Pulmonary artery endothelial cell (primary cell): ENCODE results near the gene GALNT15. TPM values are rescaled to one million over a fixed set of nuclear protein-coding genes. Genes with fewer than 3 reads are reported as not detected.
A peak's percentile ranks its signal among the peaks of the same experiment; 100 is the strongest.

Experiments
- DNase-seq: peaks from one replicate; pipeline ENCODE4 v3.0.0-alpha.2; 2011; ENCODE audit warnings: low read depth, low spot score
- total RNA-seq: library from RNA; depleted of rRNA; stranded (reverse); fragments of >200 nt; gene quantifications from 2 replicates; pipeline ENCODE4 v1.2.3, GENCODE V29; 2014

GALNT15 gene
- total RNA-seq, 1 donor from 2014 or later, result 18.8 TPM

DNA sequence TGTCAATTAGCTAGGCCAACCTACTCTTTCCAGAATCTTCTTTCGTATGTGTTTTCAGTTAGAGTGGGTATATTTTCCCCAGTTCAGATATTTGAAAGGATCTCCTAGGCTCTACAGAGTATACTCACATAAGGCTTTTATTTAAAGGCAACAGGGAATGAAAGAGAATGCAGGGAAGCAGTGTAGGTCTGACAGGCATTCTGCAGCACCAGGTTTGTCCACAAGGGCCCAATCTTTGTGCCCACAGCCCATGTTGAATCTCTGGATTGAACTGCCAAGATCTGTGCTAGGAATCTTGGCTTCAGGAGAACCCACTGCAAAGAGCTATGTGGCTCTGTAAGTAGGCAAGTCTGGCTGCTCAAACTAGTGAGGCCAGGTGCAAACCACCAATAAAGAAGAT lies 24.2 kb upstream of the GALNT15 start:
- no peak for DNase-seq

DNA sequence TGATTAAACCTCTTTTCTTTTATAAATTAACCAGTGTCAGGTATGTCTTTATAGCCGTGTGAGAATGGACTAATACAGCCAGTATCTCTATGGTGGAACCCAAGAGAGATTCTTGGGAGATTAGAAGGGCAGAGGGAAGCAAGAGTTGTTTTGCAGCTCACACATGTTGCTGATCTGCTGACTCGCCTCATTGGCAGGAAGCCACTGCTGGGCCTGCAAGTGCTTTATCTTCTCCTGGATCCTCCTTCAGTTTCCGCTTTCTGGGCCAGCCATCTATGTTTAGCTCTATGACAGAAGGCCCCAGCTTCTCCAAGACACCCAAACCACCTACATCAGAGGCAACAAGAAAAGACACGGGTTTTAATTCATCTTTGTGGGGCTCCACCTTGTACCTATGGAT lies 23.4 kb upstream of the GALNT15 start:
- DNase-seq, result no peak

DNA sequence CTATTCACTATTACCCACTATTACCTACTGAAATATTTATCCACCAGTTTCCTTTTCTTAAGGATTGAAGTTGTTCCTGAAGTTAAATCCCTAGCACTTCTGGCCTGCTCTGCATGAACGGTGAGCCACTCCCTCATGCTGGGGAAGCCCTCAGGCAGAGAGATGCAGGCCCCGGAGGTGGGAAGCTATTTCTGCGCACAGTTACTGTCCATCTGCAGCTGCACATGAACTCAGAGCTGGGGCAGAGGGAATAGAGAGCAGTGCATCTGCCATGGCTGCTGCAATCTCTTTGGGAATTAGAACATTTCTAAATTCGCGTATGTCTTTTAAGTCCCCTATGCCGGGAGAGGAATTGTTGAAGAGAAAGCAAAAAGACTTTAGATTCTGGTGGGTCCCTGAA lies 6.3 kb upstream of the GALNT15 start:
- no peak for DNase-seq

DNA sequence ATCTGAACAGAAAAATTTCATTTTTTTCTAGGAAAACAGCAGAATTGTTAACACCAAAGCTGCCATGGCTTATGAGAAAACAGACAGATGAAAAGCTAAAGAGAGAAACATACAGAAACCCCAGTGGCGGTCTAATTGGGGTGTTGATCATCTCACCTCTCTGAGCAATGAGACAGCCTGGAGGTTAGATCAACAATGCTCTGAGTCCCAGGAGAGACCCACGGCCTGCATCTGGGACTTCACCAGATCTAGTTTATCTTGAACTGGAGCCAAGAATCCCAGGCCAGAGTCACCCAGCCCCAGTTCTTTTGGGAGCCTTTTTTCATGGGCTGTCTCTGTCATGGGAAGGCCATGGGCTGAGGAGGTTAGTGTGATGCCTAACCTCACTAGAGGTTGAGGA lies 3.5 kb upstream of the GALNT15 start:
- no peak for DNase-seq

DNA sequence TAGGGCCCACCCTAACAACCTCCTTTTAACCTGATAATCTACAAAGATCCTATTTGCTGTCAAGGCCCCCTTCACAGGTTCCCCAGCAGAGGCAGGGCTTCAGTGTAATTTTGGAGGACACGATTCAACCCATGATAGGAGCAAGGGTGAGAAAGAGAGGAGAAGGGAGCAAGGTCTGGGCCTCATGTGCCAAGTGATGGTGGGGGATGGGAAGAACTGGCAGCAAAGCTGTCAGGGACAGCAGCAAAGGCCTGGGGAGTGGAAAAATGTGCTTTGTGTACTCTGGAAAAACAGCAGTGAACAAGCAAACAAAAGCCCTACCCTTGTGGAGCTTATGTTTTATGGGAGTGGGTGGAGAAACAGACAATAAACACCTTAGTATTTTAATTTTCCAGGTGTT lies 2.7 kb upstream of the GALNT15 start:
- DNase-seq, result no peak

DNA sequence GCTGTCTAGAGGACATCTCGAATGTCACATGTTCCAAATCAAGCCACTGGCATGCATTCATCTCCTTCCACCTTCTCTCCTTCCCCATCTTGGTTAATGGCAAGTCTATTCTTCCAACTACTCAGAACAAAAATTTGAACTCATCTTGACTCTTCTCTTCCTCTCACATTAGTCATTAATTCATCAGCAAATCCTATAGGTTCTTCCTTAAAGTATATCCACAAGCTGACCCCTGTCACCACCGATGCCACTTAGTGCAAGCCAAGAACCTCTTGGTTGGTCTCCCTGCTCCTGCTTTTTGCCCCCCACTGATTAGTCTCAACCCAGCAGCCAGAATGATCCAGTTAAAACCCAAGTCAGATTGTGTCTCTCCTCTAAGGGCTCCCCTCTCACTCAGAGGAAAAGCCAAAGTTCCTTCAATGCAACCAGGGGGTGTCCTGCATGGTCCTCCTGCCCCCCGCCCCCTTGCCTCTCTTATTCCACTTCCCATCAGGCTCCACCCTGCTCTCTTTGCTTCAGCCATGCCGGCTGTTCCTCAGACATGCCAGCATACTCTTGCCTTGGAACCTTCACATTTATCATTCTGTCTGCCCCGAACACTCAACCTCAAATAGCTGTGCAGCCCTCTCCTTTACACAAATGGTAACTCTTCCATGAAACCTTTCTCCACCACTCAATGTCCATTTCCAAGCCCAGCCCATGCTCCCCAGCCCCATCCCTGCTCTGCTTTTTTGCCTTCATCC lies 1.0 kb upstream of the GALNT15 start:
- no peak for DNase-seq

DNA sequence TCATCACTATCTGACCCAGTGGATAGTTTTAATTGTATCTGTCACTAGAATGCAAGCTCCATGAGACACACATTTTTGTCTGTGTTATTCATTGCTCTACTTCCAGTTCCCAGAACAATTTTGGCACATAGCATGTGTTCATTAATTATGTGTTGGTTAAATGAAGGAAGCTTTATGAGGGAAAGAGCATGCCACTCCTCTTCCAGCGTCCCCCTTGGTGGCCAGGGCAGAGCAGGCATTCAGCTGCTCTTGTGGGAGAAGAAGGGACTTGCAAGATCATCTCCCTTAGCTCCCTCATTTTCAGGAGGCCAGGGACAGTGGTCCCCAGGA lies 489 bp upstream of the GALNT15 start:
- DNase-seq, result no peak

DNA sequence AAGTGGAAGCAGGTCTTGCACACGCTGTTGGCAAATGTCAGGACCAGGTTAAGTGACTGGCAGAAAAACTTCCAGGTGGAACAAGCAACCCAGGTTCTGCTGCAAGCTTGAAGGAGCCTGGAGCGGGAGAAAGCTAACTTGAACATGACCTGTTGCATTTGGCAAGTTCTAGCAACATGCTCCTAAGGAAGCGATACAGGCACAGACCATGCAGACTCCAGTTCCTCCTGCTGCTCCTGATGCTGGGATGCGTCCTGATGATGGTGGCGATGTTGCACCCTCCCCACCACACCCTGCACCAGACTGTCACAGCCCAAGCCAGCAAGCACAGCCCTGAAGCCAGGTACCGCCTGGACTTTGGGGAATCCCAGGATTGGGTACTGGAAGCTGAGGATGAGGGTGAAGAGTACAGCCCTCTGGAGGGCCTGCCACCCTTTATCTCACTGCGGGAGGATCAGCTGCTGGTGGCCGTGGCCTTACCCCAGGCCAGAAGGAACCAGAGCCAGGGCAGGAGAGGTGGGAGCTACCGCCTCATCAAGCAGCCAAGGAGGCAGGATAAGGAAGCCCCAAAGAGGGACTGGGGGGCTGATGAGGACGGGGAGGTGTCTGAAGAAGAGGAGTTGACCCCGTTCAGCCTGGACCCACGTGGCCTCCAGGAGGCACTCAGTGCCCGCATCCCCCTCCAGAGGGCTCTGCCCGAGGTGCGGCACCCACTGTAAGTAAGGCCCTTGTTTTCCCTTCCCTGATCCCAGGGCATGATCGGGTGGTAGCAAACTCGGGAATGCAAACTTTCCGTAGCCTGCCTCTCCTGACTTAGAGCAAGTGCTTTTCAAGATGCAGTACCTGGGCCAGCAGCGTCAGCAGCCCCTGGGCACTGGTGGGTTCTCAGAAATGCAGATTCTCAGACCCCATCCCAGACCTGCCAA lies 759 bp downstream of the GALNT15 start:
- no peak for DNase-seq

DNA sequence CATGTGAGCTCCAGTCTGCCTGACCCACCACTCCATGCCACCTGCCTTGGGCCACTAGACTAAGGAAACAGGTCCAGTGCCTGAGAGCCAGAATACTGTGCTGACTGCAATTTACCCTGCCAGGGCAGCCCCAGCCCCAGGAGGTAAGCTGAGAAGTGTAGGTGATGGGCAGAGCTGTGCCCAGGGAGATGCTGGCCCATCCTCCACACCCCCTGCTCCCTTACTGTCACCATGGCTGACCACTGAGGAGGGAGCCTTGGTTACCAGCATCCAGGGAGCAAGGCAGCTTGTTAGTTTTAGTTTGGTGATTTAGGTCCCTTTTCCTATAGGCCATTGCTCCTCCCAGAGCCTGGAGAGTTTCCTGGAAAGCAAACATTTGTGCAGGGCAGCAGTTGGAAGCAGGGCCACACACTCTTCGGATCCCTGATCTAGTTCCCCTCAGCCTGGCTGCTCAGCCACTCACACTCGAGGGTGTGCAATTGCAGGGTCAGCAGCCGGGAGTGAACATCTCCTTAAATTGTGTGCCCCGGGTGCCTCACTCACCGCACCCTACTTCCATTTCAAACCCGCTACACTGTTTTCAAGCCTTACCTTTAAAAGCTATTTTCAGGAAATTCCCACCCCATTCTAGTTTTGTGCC lies 2.0 kb downstream of the GALNT15 start:
- DNase-seq, result no peak

DNA sequence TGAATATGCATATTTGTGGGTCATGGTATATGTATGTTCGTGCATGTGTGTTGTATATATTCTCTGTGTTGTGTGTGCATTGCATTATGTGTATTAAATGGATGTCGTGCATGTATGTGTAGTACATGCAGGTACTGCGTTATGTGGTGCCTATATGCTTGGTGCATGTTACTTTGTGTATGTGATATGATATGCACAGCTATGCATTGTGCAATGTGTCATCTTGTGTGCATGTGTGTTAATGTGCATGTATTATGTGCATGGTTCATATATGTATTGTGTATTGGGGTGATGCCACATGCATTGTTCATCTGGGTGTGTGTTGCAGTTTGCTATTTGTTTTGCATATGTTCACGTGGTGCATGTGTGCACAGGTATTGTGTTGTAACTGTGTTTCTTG lies 2.9 kb downstream of the GALNT15 start:
- no peak for DNase-seq

DNA sequence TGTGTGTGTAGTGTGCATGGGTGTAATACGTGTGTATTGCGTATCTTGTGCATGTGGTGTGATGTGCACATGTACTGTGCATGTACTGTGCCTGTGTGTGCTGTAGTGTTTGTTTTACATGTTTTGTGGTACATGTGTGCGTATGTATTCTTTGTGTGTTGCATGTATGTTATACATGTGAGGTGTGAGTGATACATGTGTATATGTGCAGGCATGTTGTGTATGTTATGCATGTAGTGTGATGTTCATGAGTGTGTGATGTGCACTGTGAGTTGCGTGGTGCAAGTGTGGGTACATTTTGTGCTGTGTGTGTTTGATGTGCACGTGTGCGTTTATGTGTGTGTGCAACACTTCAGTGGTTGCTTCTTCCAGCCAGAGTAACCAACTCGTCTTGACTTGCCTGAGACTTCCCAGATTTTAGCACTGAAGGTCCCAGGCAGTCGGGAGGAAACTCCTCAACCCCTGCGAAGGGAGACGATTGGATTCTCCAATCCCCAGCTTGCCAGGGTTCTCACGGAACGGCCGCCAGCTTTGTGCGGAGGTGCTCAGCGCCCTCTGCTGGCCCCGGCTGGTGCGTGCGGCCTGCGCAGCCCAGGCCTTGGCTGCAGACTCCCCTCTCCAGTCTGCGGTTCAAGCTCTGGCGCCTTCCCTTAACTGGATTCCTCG lies 3.6 kb downstream of the GALNT15 start:
- DNase-seq, result peak; percentile 36

DNA sequence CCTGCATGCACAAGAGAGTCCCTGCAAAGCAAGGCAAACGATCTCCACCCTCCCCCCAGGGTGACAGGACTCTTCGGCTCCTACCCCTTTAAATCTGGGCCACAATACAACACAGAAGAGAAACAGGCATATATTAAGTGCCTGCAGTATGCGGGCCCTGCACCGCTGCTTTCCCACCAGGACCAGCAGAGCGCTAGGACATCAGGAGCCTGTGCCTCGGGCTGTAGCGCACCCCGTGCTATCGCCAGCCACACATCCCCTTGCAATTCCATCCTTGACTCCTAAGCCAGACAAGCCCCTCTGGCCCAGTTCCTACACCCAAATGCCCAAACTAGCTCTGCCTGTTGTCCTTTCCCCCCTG lies 4.1 kb downstream of the GALNT15 start:
- DNase-seq, result no peak

DNA sequence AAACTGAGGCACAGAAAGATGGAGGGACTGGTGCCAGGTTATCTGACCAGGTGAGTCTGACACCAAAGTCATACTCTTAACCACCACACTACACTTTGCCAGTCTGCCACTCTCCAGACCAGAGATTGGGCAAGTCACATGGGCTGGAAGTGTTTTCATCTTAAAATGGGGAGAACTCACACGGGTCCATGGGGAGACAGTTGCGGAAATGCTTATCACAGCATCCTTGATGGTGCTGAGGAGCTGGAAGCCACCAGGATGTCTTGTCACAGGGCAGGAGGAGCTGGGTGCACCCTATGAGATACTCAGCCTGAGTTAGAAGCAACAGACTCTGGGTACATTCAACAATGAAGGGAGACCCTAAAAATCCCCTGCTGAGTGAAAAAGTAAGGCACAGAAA lies 4.8 kb downstream of the GALNT15 start:
- no peak for DNase-seq

DNA sequence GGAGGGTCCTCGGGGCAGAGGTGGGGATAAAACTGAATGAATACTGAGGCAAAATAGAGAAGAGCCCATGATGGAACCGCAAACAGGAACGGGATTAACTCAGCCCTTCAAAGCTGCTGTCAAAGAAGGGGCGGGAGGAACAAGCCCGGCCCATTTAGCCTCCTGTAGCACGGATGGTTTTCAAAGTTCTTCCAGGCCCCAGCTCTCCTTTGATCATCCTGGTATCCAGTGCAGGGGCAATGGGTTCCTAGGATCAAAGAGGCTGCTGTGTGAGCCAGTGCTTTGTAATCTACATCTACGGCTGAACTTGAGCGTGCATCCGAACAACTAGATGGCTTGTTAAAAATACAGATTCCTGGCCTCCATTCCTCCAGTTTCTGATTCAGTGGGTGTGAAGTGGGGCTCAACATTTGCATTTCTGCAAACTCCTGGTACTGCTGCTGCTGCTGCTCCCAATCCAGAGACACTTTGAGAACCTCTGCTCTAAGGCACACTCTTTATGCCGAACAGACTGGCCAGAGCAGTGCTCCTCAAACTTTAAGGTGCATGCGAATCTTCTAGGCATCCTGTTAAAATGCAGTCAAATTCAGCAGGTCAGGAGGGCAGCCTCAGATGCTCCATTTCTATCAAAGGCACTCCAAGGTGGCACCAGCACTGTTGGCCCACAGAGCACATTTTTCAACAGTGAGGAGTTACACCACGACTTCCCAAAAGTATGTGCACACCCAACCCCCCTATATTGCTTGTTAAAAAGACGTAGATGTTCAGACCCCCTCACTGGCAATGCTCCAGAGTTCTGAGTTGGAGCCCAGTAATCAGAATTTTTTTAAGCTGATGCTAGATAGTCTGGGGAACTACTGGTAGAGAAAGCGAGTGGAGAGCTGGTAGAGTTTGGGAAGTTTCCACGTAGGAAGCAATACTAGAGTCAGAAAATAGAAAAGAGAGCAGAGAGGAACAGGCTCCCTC lies 5.6 kb downstream of the GALNT15 start:
- no peak for DNase-seq

DNA sequence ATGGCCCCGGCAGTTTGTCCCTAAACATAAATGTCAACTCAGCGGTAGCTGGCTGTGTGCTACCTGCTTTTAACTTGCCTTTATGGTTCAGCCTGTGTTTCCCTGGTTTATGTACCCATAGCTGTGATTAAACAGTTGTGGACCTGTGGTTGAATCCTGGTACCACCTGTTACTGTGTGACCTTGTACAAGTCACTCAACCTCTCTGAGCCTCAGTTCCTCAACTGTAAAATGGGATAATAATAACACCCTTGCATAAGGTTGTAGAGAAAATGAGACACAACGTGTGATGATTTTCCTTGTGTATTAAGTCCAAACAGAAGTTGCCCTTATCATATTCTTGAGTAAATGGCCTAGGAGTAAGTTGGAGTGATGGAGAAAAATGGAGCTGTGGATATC lies 6.3 kb downstream of the GALNT15 start:
- DNase-seq, result no peak

DNA sequence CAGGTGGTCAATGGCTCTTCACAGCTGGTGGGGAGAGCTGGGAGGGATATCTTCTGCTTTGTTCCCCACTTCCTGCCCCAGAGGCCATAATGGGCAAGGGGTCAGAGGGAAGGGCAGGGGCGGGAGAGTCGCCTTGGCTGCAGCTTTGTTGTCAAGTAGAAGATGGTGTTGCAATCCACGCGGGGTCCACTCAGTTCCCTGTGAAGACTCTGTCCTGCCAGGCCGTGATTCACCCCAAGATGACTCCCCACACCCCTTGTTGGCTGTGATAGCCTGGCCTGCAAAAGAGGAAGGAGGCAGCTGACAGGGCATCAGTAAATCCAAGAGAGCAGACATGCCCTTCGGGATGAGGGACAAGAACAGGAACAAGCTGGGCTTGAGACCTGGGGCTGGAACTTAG lies 6.9 kb downstream of the GALNT15 start:
- DNase-seq, result no peak

DNA sequence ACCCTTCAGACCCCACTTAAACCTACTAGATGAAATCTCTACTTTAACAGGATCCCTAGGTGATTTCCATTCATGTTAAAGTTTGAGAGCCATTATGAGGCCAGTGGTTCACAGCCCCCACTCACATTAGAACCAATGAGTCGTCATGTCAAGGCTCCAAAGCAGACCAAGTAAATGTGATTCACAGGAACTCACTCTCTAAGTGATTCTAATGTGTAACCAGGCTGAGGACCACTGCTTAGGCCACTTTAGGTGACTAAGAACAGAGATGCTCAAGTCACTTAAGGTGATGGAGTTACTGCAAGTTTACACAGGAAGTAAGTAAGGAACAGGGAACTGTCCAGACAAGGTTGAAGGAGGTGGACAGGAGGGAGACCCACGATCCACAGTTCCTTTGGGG lies 7.7 kb downstream of the GALNT15 start:
- no peak for DNase-seq

DNA sequence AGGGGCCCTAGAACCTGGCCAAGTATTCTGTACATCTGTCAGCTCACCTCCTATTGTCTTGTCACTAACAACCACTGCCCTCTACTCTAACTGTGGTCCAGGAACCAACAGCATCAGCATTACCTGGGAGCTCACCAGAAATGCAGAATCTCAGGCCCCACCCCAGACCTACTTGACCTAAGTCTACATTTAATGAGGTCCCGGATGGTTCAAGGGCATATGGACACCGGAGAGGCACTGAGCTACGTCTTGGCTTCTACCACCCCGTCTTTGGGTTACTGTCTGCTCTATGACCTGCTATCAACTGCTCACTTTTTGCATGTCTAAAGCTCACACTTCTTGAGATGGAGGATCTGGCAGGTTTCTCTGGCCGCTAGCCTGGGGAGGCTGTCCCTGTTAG lies 8.1 kb downstream of the GALNT15 start:
- no peak for DNase-seq

DNA sequence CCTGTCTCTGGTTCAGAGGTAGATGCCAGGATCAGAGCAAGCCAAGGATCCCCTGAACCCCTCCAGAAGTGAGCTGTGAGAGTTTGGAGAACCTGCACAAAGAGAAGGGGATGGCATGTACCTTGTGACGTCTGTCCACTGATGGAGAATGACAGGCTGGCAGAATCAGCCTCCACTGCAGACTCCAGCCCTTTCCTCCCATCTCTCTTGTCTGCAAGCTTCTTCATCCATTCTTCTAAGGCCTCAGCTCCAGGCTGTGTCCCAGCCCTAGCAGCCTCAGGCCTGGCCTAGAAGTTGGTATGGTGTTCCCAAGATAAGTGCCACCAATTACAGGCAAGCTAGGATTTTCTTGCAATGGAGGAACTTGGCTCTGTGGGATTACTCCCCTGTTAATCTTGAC lies 8.6 kb downstream of the GALNT15 start:
- no peak for DNase-seq

DNA sequence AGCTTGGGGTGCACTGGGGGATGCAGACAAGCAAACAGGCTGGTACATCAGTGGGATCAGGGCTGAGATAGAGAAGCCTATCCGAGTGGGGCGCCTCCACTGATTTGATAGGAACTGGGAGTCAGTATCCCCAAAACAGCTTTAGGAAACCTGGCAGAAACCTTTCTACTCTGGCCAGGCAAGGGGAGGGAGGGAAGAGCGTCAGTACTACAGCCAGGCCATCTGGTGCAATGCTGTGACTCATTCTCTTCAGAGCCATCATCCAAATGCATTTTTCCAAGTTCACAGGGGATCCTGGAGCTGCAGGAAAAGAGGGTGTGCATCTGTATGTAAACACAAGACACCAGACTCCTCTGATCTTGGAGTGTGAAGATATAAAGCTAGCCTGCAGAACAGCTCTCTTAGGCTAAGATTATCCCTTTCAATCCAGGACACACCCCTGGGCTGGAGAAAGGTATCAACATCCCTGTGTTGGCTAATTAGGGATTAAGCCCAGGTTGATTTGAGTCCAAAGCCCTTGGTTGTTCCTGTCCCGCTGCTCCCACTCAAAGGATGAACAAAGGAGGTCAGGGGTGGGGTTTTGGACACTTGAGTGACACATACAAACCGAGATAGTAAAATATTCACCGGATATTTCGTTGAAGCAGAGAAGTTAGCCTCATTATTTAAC lies 9.3 kb downstream of the GALNT15 start:
- DNase-seq, result no peak
